ENCODE results near the gene CDC42EP4.

DNA sequence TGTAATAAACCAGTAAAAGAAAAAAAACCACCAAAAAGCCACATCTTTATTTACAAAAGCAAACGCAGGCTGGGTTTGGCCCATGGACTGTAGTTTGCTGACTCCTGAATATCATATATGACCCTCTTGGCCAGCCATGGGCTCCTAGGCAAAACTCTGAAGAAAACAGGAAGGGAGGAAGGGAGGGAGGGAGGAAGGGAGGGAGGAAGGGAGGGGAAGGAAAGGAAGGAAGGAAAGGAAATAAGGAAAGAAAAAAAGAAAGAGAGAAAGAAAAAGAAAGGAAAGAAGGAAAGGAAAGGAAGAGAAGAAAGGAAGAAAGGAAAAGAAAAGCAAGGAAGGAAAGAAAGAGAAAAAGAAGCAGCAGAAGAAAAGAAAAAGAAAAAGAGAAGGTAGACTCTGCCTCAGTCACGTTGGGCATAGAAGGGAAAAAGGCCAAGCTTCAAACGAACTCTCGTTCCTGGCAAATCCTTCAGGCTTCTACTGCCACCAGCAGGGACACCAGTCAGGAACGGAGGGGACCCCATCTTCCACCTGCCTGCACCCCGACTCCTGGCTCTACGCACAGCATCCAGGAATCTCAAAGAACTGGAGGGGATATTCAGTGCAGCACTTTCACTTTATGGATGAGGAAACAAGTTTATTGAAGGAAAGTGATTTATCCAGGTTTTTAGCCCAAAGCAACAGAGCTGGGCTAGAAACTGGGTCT lies 22.1 kb downstream of the CDC42EP4 start:
- TF ChIP-seq, protein P1, sequence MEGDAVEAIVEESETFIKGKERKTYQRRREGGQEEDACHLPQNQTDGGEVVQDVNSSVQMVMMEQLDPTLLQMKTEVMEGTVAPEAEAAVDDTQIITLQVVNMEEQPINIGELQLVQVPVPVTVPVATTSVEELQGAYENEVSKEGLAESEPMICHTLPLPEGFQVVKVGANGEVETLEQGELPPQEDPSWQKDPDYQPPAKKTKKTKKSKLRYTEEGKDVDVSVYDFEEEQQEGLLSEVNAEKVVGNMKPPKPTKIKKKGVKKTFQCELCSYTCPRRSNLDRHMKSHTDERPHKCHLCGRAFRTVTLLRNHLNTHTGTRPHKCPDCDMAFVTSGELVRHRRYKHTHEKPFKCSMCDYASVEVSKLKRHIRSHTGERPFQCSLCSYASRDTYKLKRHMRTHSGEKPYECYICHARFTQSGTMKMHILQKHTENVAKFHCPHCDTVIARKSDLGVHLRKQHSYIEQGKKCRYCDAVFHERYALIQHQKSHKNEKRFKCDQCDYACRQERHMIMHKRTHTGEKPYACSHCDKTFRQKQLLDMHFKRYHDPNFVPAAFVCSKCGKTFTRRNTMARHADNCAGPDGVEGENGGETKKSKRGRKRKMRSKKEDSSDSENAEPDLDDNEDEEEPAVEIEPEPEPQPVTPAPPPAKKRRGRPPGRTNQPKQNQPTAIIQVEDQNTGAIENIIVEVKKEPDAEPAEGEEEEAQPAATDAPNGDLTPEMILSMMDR (IDR thresholded peaks at IDR 0.05; ENCODE audit: poor library complexity, severe bottlenecking): no peak
- TF ChIP-seq EZH2 (IDR thresholded peaks at IDR 0.05; ENCODE audit: borderline replicate concordance, insufficient read depth, low read length, poor library complexity, severe bottlenecking): no peak

Data from neural cell (in vitro differentiated cells).